Measurements from ENCODE around the gene KRTAP10-8.

DNA sequence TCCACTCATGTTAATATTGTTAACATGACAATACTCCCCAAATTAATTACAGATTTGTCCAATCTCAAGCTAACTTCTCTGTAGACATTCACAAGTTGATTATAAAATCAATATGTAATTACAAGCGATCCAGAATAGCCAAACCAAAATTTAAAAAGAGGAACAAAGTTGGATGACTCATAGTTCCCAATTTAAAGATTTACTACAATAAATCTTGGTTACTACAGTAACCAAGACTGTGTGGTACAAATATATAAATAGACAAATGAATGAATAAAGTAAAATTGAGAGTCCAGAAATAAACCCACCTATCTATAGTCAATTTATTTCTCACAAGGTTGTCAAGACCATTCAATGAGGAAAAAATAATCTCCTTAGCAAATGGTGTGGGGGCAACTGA, 45.5 kb upstream of the KRTAP10-8 start:
- TF ChIP-seq, protein P1, sequence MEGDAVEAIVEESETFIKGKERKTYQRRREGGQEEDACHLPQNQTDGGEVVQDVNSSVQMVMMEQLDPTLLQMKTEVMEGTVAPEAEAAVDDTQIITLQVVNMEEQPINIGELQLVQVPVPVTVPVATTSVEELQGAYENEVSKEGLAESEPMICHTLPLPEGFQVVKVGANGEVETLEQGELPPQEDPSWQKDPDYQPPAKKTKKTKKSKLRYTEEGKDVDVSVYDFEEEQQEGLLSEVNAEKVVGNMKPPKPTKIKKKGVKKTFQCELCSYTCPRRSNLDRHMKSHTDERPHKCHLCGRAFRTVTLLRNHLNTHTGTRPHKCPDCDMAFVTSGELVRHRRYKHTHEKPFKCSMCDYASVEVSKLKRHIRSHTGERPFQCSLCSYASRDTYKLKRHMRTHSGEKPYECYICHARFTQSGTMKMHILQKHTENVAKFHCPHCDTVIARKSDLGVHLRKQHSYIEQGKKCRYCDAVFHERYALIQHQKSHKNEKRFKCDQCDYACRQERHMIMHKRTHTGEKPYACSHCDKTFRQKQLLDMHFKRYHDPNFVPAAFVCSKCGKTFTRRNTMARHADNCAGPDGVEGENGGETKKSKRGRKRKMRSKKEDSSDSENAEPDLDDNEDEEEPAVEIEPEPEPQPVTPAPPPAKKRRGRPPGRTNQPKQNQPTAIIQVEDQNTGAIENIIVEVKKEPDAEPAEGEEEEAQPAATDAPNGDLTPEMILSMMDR (conservative IDR thresholded peaks at IDR 0.05; ENCODE audit: low read depth, low read length) = no peak
- TF ChIP-seq EZH2 (IDR thresholded peaks at IDR 0.05; ENCODE audit: low read length, unreplicated experiment) (no peak), EZH2phosphoT487 (IDR thresholded peaks at IDR 0.05; ENCODE audit: borderline replicate concordance, low read length) (no peak)
